Heart left ventricle (tissue), 16 donors: ENCODE results near the gene MAP2K5. TPM values are rescaled to one million over a fixed set of nuclear protein-coding genes. Genes with fewer than 3 reads are reported as not detected.

Experiments used
- ATAC-seq, 4 donors: fragments of 200-7000 bp; cut with Tn5 transposase; one replicate each; pipeline ENCODE4 v1.9.1; 2020 to 2022; ENCODE audit warnings: moderate library complexity in 4 of 4, mild to moderate bottlenecking in 3 of 4, moderate number of reproducible peaks in 1 of 4
- DNase-seq, 5 donors: peaks; one replicate each; pipeline ENCODE4 v3.0.0-alpha.2; 2020
- H3K27ac ChIP-seq, 12 donors: fragments of 200-600 bp; sonication (generic) in 4 of 12; one replicate each; pipeline versions ENCODE4 v1.5.0 to v1.8.0; 2016 to 2022; ENCODE audit warnings: mild to moderate bottlenecking in 2 of 12
- H3K27me3 ChIP-seq, 9 donors: fragments of 200-600 bp; sonication (generic) in 2 of 9; one replicate each; pipeline versions ENCODE4 v1.5.1 to v1.8.0; 2016 to 2022; ENCODE audit warnings: mild to moderate bottlenecking in 3 of 9
- H3K36me3 ChIP-seq, 9 donors: fragments of 200-600 bp; sonication (generic) in 2 of 9; one replicate each; pipeline versions ENCODE4 v1.5.0 to v1.8.0; 2018 to 2022; ENCODE audit warnings: mild to moderate bottlenecking in 2 of 9
- H3K4me1 ChIP-seq, 12 donors: fragments of 200-600 bp; sonication (generic) in 4 of 12; one replicate each; pipeline versions ENCODE4 v1.5.0 to v1.8.0; 2016 to 2022; ENCODE audit warnings: mild to moderate bottlenecking in 3 of 12
- H3K4me3 ChIP-seq, 12 donors: fragments of 200-600 bp; sonication (generic) in 4 of 12; one replicate each; pipeline versions ENCODE4 v1.5.0 to v1.8.0; 2017 to 2022; ENCODE audit warnings: mild to moderate bottlenecking in 9 of 12, moderate library complexity in 4 of 12
- H3K9me3 ChIP-seq, 12 donors: fragments of 200-600 bp; sonication (generic) in 4 of 12; one replicate each; pipeline versions ENCODE4 v1.5.0 to v1.8.0; 2016 to 2022; ENCODE audit warnings: mild to moderate bottlenecking in 1 of 12
- CTCF ChIP-seq, 12 donors: fragments of 200-600 bp; sonication (generic) in 4 of 12; IDR thresholded peaks; one replicate each; pipeline versions ENCODE4 v1.5.0 to v1.8.0; 2018 to 2022; ENCODE audit warnings: antibody characterized with exemption in 12 of 12, mild to moderate bottlenecking in 5 of 12
- POLR2A ChIP-seq, 2 donors: fragments of 450-650 bp; IDR thresholded peaks; one replicate each; pipeline ENCODE4 v1.6.1; 2017; ENCODE audit warnings: antibody characterized with exemption in 2 of 2, mild to moderate bottlenecking in 2 of 2, moderate library complexity in 2 of 2
- WGBS, 4 donors: extraction: QIAGEN DNeasy Blood & Tissue Kit in 2 of 4; methylation state at CpG; one replicate each; pipeline versions ENCODE4 v1.1.5 to v1.1.7; 2013 to 2018; 5-methylcytosine and 5-hydroxymethylcytosine counted together
- intact Hi-C, 10 donors: fragments of 100-400 bp; cut with DNase I; formaldehyde crosslinking; loops; one replicate each; pipeline versions ENCODE4 v1.11.1 to v1.14.2; 2022
- polyA plus RNA-seq, 2 donors: library from polyadenylated mRNA; stranded (reverse); fragments of 200-250 nt; gene quantifications; one replicate each; pipeline ENCODE4 v1.2.3, GENCODE V29; 2013
- total RNA-seq, 9 donors: library from RNA; depleted of rRNA in 2 of 9; stranded (reverse); fragments of >200 nt in 2 of 9; fragmentation: NEBNext Ultra II Directional in 3 of 9; extraction: Animal tissue kit (Norgen Biotek cat#: 25700) in 3 of 9; gene quantifications; one replicate each; pipeline versions ENCODE4 v1.1.0 to v1.2.4, GENCODE V29; 2016 to 2023
- donor health status: ischemic (EF 13 %, LVEDD 7.1; RV severe dilation, severe dysfunction).
- donor health status: healthy with polysubstance abuse.
- donor health status: DM: no; HTN: yes; CAD: no.
- donor health status: DM: no; HTN: no; CAD: no.
- donor health status: ischemic (EF 25% LVEDD 6.9; RV normal size, moderate dysfunction).
- donor health status: ischemic (EF 25% LVEDD 5.7; RV mildly dilated, moderate dysfunction).
- donor health status: healthy.
- donor health status: DM: yes; HTN: yes; CAD: no.
- donor health status: ischemic (EF 35%, LVEDD 5.7; RV mildly dilated, moderate dysfunction).
- donor health status: nonischemic (EF 11% LVEDD 7.7; RV severe dilation, severe dysfunction).
- donor health status: DM: yes; HTN: yes; CAD: no.
- donor health status: PGD.
- donor health status: ischemic (EF 29% LVEDD 5.4; RV normal size, mild dysfunction).
- donor health status: nonischemic (EF 23%, LVEDD 6.1; RV moderate dilation, normal function).

Gene MAP2K5
- total and polyA plus RNA-seq, 11 donors, result 8.1 to 32.0 (median 19.1) TPM

- TF ChIP-seq POLR2A (IDR thresholded peaks at IDR 0.05), result no peak
- peak; percentile 16 to 59 (median 44) for TF ChIP-seq CTCF (IDR thresholded peaks at IDR 0.05)
- Histone ChIP-seq H3K27ac (no peak overlapping the region), H3K4me3 (peak overlapping the region in 10 of 12 donors; percentile 25 to 59 (median 45)), H3K27me3 (peaks cover 50 to 74% (median 71%) of the 10 kb centered on the region in 9 donors), H3K4me1 (peaks cover 2 to 61% (median 48%) of the 10 kb centered on the region in 12 donors), H3K36me3 (no peaks in the 10 kb centered on the region), H3K9me3 (no peaks in the 10 kb centered on the region)
- WGBS, 4 donors, result 2 to 5% (median 2%) methylated on average over 19 to 44 of the region's 44 CpGs
- intact Hi-C loops, result loop anchor here in 9 of 10 donors (2.0 to 10.0 kb wide), 7 partner anchors 289 to 889 kb away; partner anchors contain the start of genes MAP2K5 (in 2 of the 9) and C15orf61 (in 1 of the 9)
- ATAC-seq (peak in 3 of 4 donors; percentile 13 to 37 (median 30)), DNase-seq (peak in 1 of 5 donors; percentile 74)
These were observed 291.4 kb downstream of the MAP2K5 start for GRCh38 chr15:67833710-67834511.

- Histone ChIP-seq H3K36me3 (no peaks in the 10 kb centered on the region), H3K9me3 (no peaks in the 10 kb centered on the region), H3K27ac (no peak overlapping the region), H3K4me3 (peak overlapping the region; percentile 3 to 59 (median 42)), H3K27me3 (peaks cover 43 to 66% (median 63%) of the 10 kb centered on the region in 9 donors), H3K4me1 (peaks cover 2 to 58% (median 50%) of the 10 kb centered on the region in 12 donors)
- TF ChIP-seq CTCF (IDR thresholded peaks at IDR 0.05) (no peak), POLR2A (IDR thresholded peaks at IDR 0.05) (no peak)
- DNase-seq, result no peak
- no peak for ATAC-seq
- intact Hi-C loops, result loop anchor here in 9 of 10 donors (2.0 to 10.0 kb wide), 10 partner anchors 290 to 890 kb away; partner anchors contain the start of genes C15orf61 (in 5 of the 9), MAP2K5 (in 3 of the 9), AAGAB (in 1 of the 9) and IQCH (in 1 of the 9)
- WGBS, 4 donors, result 2 to 3% (median 2%) methylated on average over 48 to 59 of the region's 59 CpGs
These were observed 292.2 kb downstream of the MAP2K5 start for GRCh38 chr15:67834581-67835296.

GRCh38 chr15:67835297-67836133, 293.0 kb downstream of the MAP2K5 start:
- peak overlapping the region; percentile 19 to 59 (median 42) for H3K4me3 ChIP-seq
- no peak for ATAC-seq
- TF ChIP-seq POLR2A (IDR thresholded peaks at IDR 0.05) (no peak), CTCF (IDR thresholded peaks at IDR 0.05) (no peak)

More at GRCh38 chr15:67835297-67836133, 293.0 kb downstream of the MAP2K5 start:
- intact Hi-C loops, result loop anchor here (1.0 to 10.0 kb wide), 11 partner anchors 291 to 891 kb away; partner anchors contain the start of genes C15orf61 (in 5 of the 10), MAP2K5 (in 3 of the 10), AAGAB (in 1 of the 10) and IQCH (in 1 of the 10)
- DNase-seq, result no peak
- Histone ChIP-seq H3K4me1 (peaks cover 2 to 57% (median 47%) of the 10 kb centered on the region in 12 donors), H3K36me3 (no peaks in the 10 kb centered on the region), H3K27ac (no peak overlapping the region), H3K9me3 (no peaks in the 10 kb centered on the region), H3K27me3 (peaks cover 35 to 58% (median 55%) of the 10 kb centered on the region in 9 donors)
- 3 to 7% (median 3%) methylated on average over 16 to 59 of the region's 59 CpGs for WGBS, 4 donors
